PFSK-1 (cell line): ENCODE results near the gene ATP2B2.

Source experiments
- POLR2AphosphoS5 ChIP-seq: IDR thresholded peaks from 2 replicates; pipeline ENCODE4 v1.6.1; 2012; ENCODE audit warnings: low read depth, mild to moderate bottlenecking, control low read depth, low read length, moderate library complexity
- TAF1 ChIP-seq: IDR thresholded peaks from 2 replicates; pipeline ENCODE4 v1.6.1; 2012; ENCODE audit warnings: low read length, control low read depth, borderline replicate concordance; ENCODE audit not compliant: insufficient read depth

DNA sequence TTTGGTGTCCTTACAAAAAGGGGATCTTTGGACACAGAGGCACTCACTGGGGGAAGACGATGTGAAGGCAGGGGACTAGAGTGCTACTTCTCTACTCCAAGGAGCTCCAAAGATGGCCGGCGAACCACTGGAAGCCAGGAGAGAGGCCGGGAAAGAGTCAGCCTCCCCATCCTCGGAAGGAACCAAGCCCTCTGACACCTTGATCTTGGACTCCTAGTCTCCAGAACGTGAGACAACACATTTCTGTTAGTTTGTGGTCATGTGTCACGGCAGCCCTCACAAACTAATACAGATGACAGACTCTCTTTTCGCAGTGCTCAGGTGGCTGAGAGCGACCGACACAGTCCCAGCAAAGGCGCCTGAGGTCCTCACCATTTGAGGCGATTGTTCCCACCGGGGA is 24.4 kb upstream of the ATP2B2 start:
- TF ChIP-seq TAF1, result no peak
- no peak for TF ChIP-seq POLR2AphosphoS5
